ENCODE results near the gene OR2D2.

GRCh38 chr11:6911948-6912347 lies 19.6 kb upstream of the OR2D2 start:
- TF ChIP-seq TCF7L2 (IDR thresholded peaks at IDR 0.05; ENCODE audit: borderline replicate concordance, extremely low read depth, insufficient read depth, insufficient read length) (no peak), ZFX (IDR thresholded peaks at IDR 0.05) (no peak), CTCF (IDR thresholded peaks at IDR 0.05 in 2 of 3, conservative IDR thresholded peaks at IDR 0.05 in 1 of 3; ENCODE audit: borderline replicate concordance in 1 of 3, insufficient read depth in 1 of 3, low read depth in 2 of 3, low read length in 2 of 3) (no peak)

All from HCT116 (cell line).